Inflammatory macrophage treated with lipopolysaccharide for 4 hours (primary cell): ENCODE measurements around the gene RFX4.
"Not testable (repeated sequence)": the region's sequence is repeated elsewhere in the genome, so short reads cannot be mapped to it uniquely, and the experiment has no call there.

ENCODE experiments used
- DNase-seq: peaks from one replicate; pipeline ENCODE4 v3.0.0-alpha.2; 2020

RFX4 gene

GRCh38 chr12:106594447-106594846 lies 11.6 kb downstream of the RFX4 start:
- DNase-seq, result no peak

- DNase-seq, result no peak
These were observed 12.5 kb downstream of the RFX4 start for GRCh38 chr12:106595268-106595667.

GRCh38 chr12:106598003-106598402 lies 15.2 kb downstream of the RFX4 start:
- no peak for DNase-seq

- DNase-seq, result no peak
These were observed 16.5 kb downstream of the RFX4 start for GRCh38 chr12:106599302-106599701.

- DNase-seq, result no peak
These were observed 17.7 kb downstream of the RFX4 start for GRCh38 chr12:106600503-106600902.

GRCh38 chr12:106601031-106601430 lies 18.2 kb downstream of the RFX4 start:
- no peak for DNase-seq

GRCh38 chr12:106601496-106601895 lies 18.7 kb downstream of the RFX4 start:
- DNase-seq, result no peak

- DNase-seq, result no peak
These were observed 19.3 kb downstream of the RFX4 start for GRCh38 chr12:106602076-106602475.

GRCh38 chr12:106605254-106605653 lies 22.4 kb downstream of the RFX4 start:
- DNase-seq, result no peak

- not testable (repeated sequence) for DNase-seq
These were observed 37.8 kb downstream of the RFX4 start for GRCh38 chr12:106620588-106620987.

GRCh38 chr12:106625976-106626375 lies 43.2 kb downstream of the RFX4 start:
- no peak for DNase-seq

GRCh38 chr12:106629797-106630659 lies 47.2 kb downstream of the RFX4 start:
- no peak for DNase-seq

GRCh38 chr12:106631150-106631549 lies 48.3 kb downstream of the RFX4 start:
- DNase-seq, result no peak

GRCh38 chr12:106631797-106632196 lies 49.0 kb downstream of the RFX4 start:
- no peak for DNase-seq

GRCh38 chr12:106632797-106633450 lies 50.1 kb downstream of the RFX4 start:
- no peak for DNase-seq

GRCh38 chr12:106633451-106633823 lies 50.6 kb downstream of the RFX4 start:
- DNase-seq, result no peak

GRCh38 chr12:106634206-106634605 lies 51.4 kb downstream of the RFX4 start:
- no peak for DNase-seq

GRCh38 chr12:106643000-106643399 lies 60.2 kb downstream of the RFX4 start:
- no peak for DNase-seq

- no peak for DNase-seq
These were observed 61.7 kb downstream of the RFX4 start for GRCh38 chr12:106644335-106645073.

- no peak for DNase-seq
These were observed 62.2 kb downstream of the RFX4 start for GRCh38 chr12:106645074-106645421.

GRCh38 chr12:106645465-106646330 lies 62.9 kb downstream of the RFX4 start:
- DNase-seq, result no peak

- no peak for DNase-seq
These were observed 63.7 kb downstream of the RFX4 start for GRCh38 chr12:106646472-106646871.
